CD14-positive monocyte (primary cell): ENCODE data around the gene PPCS. TPM values are rescaled to one million over a fixed set of nuclear protein-coding genes. Genes with fewer than 3 reads are reported as not detected.

Source experiments
- DNase-seq, 3 donors: peaks; one replicate each; pipeline ENCODE4 v3.0.0-alpha.2; 2011 to 2022
- H2AFZ ChIP-seq: 2 replicates; pipeline ENCODE4 v1.6.0; 2012; ENCODE audit warnings: mild to moderate bottlenecking, low read depth, low read length, inconsistent platforms; ENCODE audit not compliant: insufficient read depth, poor library complexity, severe bottlenecking
- H3K27ac ChIP-seq, 2 donors: 1 replicate in 1 of 2; 2 replicates in 1 of 2; pipeline ENCODE4 v1.5.1; 2012 to 2013; ENCODE audit warnings: low read length in 2 of 2, control low read depth in 1 of 2, inconsistent platforms in 1 of 2, low read depth in 1 of 2, mild to moderate bottlenecking in 1 of 2
- H3K27me3 ChIP-seq, 2 donors: one replicate each; pipeline versions ENCODE4 v1.6.0 to v1.6.1; 2011 to 2013; ENCODE audit warnings: low read length in 2 of 2; ENCODE audit not compliant: control insufficient read depth in 2 of 2, insufficient read depth in 2 of 2
- H3K36me3 ChIP-seq, 2 donors: replicated peaks in 1 of 2; 1 replicate in 1 of 2; 2 replicates in 1 of 2; pipeline versions ENCODE4 v1.5.1 to v1.6.1; 2012 to 2013; ENCODE audit warnings: low read length in 2 of 2, control low read depth in 1 of 2, inconsistent platforms in 1 of 2, mild to moderate bottlenecking in 1 of 2; ENCODE audit not compliant: insufficient read depth in 2 of 2, control insufficient read depth in 1 of 2
- H3K4me1 ChIP-seq, 2 donors: 1 replicate in 1 of 2; 2 replicates in 1 of 2; pipeline versions ENCODE4 v1.5.1 to v1.6.1; 2012 to 2013; ENCODE audit warnings: low read length in 2 of 2, control low read depth in 1 of 2, inconsistent platforms in 1 of 2, mild to moderate bottlenecking in 1 of 2, moderate library complexity in 1 of 2; ENCODE audit not compliant: insufficient read depth in 2 of 2, control insufficient read depth in 1 of 2
- H3K4me2 ChIP-seq: replicated peaks from 2 replicates; pipeline ENCODE3; 2012; ENCODE audit warnings: low read length, moderate library complexity, mild to moderate bottlenecking; ENCODE audit not compliant: poor library complexity, severe bottlenecking; ENCODE audit errors: extremely low read depth
- H3K4me3 ChIP-seq, 3 experiments: fragments of 200-600 bp in 1 of 3; sonication (generic) in 1 of 3; replicated peaks in 1 of 3; 1 replicate in 2 of 3; 2 replicates in 1 of 3; pipeline ENCODE4 v1.5.1; 2011 to 2013; ENCODE audit warnings: low read length in 3 of 3, mild to moderate bottlenecking in 3 of 3, control low read depth in 2 of 3, low read depth in 2 of 3, inconsistent platforms in 1 of 3, moderate library complexity in 1 of 3
- H3K79me2 ChIP-seq: 2 replicates; pipeline ENCODE4 v1.6.0; 2012; ENCODE audit warnings: mild to moderate bottlenecking, control low read depth, inconsistent platforms, low read length, moderate library complexity; ENCODE audit not compliant: insufficient read depth
- H3K9ac ChIP-seq: 2 replicates; pipeline ENCODE4 v1.6.0; 2017; ENCODE audit warnings: low read length, mild to moderate bottlenecking; ENCODE audit not compliant: insufficient read depth, poor library complexity, severe bottlenecking
- H3K9me3 ChIP-seq, 2 donors: replicated peaks in 1 of 2; 1 replicate in 1 of 2; 2 replicates in 1 of 2; pipeline versions ENCODE4 v1.5.1 to v1.6.1; 2012 to 2013; ENCODE audit warnings: low read length in 2 of 2, control low read depth in 1 of 2; ENCODE audit not compliant: control insufficient read depth in 1 of 2, insufficient read depth in 1 of 2
- H4K20me1 ChIP-seq: 2 replicates; pipeline ENCODE4 v1.6.0; 2012; ENCODE audit warnings: mild to moderate bottlenecking, low read length, control low read depth, moderate library complexity; ENCODE audit not compliant: insufficient read depth
- H3K27ac Mint-ChIP-seq, 7 donors: one replicate each; pipeline ENCODE4 v1.8.0; 2020; ENCODE audit warnings: mild to moderate bottlenecking in 7 of 7, mixed read lengths in 7 of 7, moderate library complexity in 6 of 7, inconsistent platforms in 2 of 7
- H3K27me3 Mint-ChIP-seq, 3 donors: one replicate each; pipeline ENCODE4 v1.8.0; 2021 to 2022; ENCODE audit warnings: low read depth in 3 of 3, mild to moderate bottlenecking in 3 of 3, mixed read lengths in 3 of 3, moderate library complexity in 3 of 3, inconsistent platforms in 1 of 3
- H3K36me3 Mint-ChIP-seq, 2 donors: one replicate each; pipeline ENCODE4 v1.8.0; 2020; ENCODE audit warnings: mixed read lengths in 2 of 2, inconsistent platforms in 1 of 2, mild to moderate bottlenecking in 1 of 2
- H3K4me1 Mint-ChIP-seq: one replicate; pipeline ENCODE4 v1.8.0; 2020; ENCODE audit warnings: mild to moderate bottlenecking, mixed read lengths
- H3K4me3 Mint-ChIP-seq, 2 donors: one replicate each; pipeline ENCODE4 v1.8.0; 2020; ENCODE audit warnings: mild to moderate bottlenecking in 2 of 2, mixed read lengths in 2 of 2, moderate library complexity in 1 of 2
- H3K9me3 Mint-ChIP-seq, 7 donors: one replicate each; pipeline ENCODE4 v1.8.0; 2020 to 2022; ENCODE audit warnings: mixed read lengths in 7 of 7, mild to moderate bottlenecking in 6 of 7, moderate library complexity in 6 of 7, inconsistent platforms in 2 of 7
- CTCF ChIP-seq: fragments of 200-600 bp; IDR thresholded peaks from one replicate; pipeline ENCODE4 v1.8.0; 2022; ENCODE audit warnings: antibody characterized with exemption, mild to moderate bottlenecking
- WGBS: methylation state at CpG from one replicate; pipeline ENCODE4 v1.1.5; 2013; ENCODE audit warnings: missing lambda C conversion rate; ENCODE audit not compliant: insufficient coverage; 5-methylcytosine and 5-hydroxymethylcytosine counted together
- intact Hi-C, 2 donors: fragments of 100-400 bp; cut with micrococcal nuclease; formaldehyde crosslinking; loops; one replicate each; pipeline versions ENCODE4 v1.15.0 to v1.15.1; 2023
- polyA plus RNA-seq, 3 donors: library from polyadenylated mRNA; depleted of rRNA in 1 of 3; unstranded in 2 of 3; stranded (reverse) in 1 of 3; fragments of 300-500 nt in 2 of 3; fragments of >200 nt in 1 of 3; fragmentation: Illumina TruSeq in 2 of 3; gene quantifications; 1 replicate in 2 of 3; 2 replicates in 1 of 3; pipeline ENCODE4 v1.2.3, GENCODE V29; 2012 to 2021

The PPCS gene
- polyA plus RNA-seq, 3 donors = 43.2 to 182 (median 176) TPM

- H3K9me3 ChIP-seq = no peaks in the 10 kb centered on the region
- Mint-ChIP-seq H3K27me3 (peaks cover 0 to 2% (median 0%) of the 10 kb centered on the region in 3 donors), H3K4me3 (no peak overlapping the region), H3K9me3 (no peaks in the 10 kb centered on the region), H3K36me3 (peaks cover 41 to 51% of the 10 kb centered on the region in 2 donors), H3K27ac (no peak overlapping the region), H3K4me1 (peaks cover 38% of the 10 kb centered on the region)
- H3K79me2 ChIP-seq = peaks cover 24% of the 10 kb centered on the region
- no peaks in the 10 kb centered on the region for H3K27me3 ChIP-seq
- H3K27ac ChIP-seq = no peak overlapping the region
- H3K4me3 ChIP-seq = no peak overlapping the region
- no peaks in the 10 kb centered on the region for H4K20me1 ChIP-seq
- no peak overlapping the region for H3K9ac ChIP-seq
- TF ChIP-seq CTCF = no peak
- H3K4me1 ChIP-seq = peaks cover 23 to 31% of the 10 kb centered on the region in 2 donors
- peaks cover 25 to 41% of the 10 kb centered on the region in 2 donors for H3K36me3 ChIP-seq
- intact Hi-C loops = loop anchor here (10.0 kb wide), 2 partner anchors 126 to 304 kb away; partner anchors contain the start of genes C1orf50 (in 1 of the 2), FOXJ3 (in 1 of the 2) and P3H1 (in 1 of the 2)
- no CpG with 5 or more reads among the region's 2 CpGs for WGBS
- H3K4me2 ChIP-seq = no peak overlapping the region
- DNase-seq = no peak
- no peak overlapping the region for H2AFZ ChIP-seq
Observed at GRCh38 chr1:42461196-42461595, 4.9 kb downstream of the PPCS start.

GRCh38 chr1:42462828-42463763 is 6.8 kb downstream of the PPCS start, which contains the start of gene CCDC30:
TSS of gene CCDC30 (plus strand) at chr1:42463286. CDS start at chr1:42480552, 17,266 bp downstream.
- 1% methylated on average over 57 of the region's 59 CpGs for WGBS
- Histone ChIP-seq H3K27ac (peak within 1 kb of the TSS; percentile 20 to 34), H4K20me1 (no peaks in the 10 kb centered on the region), H3K4me2 (peak within 1 kb of the TSS; percentile 78), H2AFZ (peak within 1 kb of the TSS; percentile 69), H3K79me2 (peaks cover 7% of the 10 kb centered on the region), H3K9ac (no peak within 1 kb of the TSS), H3K4me1 (peaks cover 16 to 18% of the 10 kb centered on the region in 2 donors), H3K27me3 (no peaks in the 10 kb centered on the region), H3K9me3 (no peaks in the 10 kb centered on the region), H3K36me3 (peaks cover 25 to 36% of the 10 kb centered on the region in 2 donors), H3K4me3 (peak within 1 kb of the TSS; percentile 37 to 73 (median 68))
- DNase-seq = peak; percentile 89 to 95 (median 94)
- peaks cover 0 to 2% (median 1%) of the 10 kb centered on the region in 3 donors for H3K27me3 Mint-ChIP-seq
- peaks cover 28% of the 10 kb centered on the region for H3K4me1 Mint-ChIP-seq
- intact Hi-C loops = loop anchor here (10.0 kb wide), 2 partner anchors 128 to 302 kb away; partner anchors contain the start of genes C1orf50 (in 1 of the 2), FOXJ3 (in 1 of the 2) and P3H1 (in 1 of the 2)
- H3K36me3 Mint-ChIP-seq = peaks cover 35 to 41% of the 10 kb centered on the region in 2 donors
- peak within 1 kb of the TSS in 6 of 7 donors; percentile 68 to 85 (median 82) for H3K27ac Mint-ChIP-seq
- peak within 1 kb of the TSS; percentile 83 to 91 for H3K4me3 Mint-ChIP-seq
- no peak for TF ChIP-seq CTCF
- H3K9me3 Mint-ChIP-seq = no peaks in the 10 kb centered on the region
